GM08714 (cell line): ENCODE measurements around the gene LILRB5.
"Not testable (repeated sequence)": the region's sequence is repeated elsewhere in the genome, so short reads cannot be mapped to it uniquely, and the experiment has no call there.

Experiments
- H3K4me3 ChIP-seq: fragments of 200-500 bp; sonication (Bioruptor generic); 2 replicates; pipeline ENCODE4 v1.5.1; 2014; ENCODE audit warnings: mild to moderate bottlenecking, low read length, inconsistent platforms
- ZNF274 ChIP-seq: IDR thresholded peaks from 2 replicates; pipeline ENCODE4 v1.6.1; 2012; ENCODE audit warnings: mild to moderate bottlenecking, low read depth, low read length

Gene LILRB5

DNA sequence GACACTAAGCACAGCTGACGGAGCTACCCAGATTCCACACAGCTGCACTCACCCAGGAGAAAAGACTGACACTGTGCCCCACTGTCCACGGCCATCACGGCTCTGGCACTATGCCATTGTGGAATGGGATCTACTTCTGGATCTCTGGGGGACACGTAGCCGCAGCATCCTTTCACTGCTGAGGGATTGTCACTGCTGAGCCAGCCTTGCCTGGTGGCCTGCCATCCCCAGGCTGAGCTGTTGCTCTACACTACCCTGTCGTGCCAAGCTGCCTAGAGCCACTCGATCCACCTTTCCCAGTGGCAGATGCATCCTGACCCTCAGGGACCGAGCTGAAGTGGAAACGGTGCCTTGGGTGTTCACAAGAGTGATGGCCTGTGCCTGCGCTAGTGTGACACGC is 5.0 kb upstream of the LILRB5 start:
- no peak for TF ChIP-seq ZNF274
- H3K4me3 ChIP-seq, result no peak overlapping the region

DNA sequence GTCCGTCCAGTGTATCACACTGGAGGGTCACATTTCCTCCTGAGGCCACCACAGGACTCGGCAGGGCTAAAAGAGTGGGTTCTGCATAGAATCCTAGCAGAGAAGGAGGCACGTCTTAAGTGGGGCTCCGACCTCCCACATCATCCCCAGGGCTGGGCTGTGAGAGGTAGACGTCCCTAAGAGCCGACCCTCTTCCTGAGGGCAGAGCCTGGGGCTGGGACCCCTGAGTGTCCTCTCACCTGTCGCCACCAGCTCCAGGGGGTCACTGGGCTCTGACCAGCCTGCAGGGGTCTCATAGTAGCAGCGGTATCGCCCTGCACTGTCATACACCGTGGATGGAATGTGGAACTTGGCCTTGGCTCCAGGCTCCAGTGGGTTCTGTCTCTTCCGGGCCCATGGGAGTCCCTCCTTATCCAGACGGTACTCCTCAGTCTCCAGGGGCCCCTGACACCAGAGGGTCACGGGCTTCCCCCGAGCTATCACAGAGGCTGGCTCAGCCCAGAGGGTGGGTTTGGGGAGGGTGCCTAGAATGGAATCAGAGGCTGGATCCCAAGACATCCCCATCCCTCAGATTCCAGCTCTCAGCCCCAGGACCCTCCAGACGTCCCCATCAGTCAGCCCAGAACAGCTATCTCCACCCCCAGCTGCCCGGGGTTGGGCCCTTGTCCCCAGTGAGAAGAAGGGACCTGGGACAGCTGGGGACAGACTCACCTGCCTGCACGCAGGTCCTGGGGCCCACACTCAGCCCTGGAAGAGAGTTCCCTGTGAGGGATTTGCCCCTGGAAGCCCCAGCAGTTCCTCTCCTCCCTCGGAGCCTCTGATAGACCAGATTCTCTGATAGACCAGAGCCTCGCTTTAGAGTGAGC is 590 bp downstream of the LILRB5 start:
- no peak for TF ChIP-seq ZNF274
- H3K4me3 ChIP-seq, result no peak overlapping the region

DNA sequence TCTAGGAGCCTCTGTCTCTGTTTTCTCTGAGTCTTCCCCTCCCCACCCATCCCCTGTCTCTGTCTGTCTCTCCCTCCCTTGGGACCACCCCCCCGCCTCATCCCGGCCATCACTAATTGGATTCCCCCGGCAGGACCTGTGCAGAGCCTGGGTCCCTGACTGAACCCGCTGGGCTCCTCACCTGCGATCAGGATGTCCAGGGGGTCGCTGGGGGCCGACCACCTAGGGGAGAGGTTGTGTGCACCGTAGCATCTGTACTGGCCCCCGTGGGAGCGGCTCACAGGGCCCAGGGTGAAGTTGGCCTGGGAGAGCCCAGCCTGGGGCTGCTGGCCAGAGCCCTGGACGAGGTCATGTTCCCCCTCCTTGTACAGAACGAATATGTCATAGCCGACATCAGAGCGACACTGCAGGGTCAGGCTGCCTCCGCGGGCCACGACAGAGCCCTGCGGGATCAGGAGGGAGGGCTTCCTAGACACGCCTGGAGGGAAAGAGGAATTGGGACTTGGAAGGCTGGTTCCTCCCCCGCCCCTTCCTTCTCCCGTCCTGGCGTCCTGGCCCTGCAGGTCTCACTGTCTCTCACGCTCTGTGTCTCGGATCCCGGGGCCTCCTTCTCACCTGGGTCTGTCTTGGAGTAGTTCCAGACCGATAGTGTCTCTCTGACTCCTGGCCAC is 1.8 kb downstream of the LILRB5 start:
- H3K4me3 ChIP-seq, result no peak overlapping the region
- TF ChIP-seq ZNF274, result no peak

DNA sequence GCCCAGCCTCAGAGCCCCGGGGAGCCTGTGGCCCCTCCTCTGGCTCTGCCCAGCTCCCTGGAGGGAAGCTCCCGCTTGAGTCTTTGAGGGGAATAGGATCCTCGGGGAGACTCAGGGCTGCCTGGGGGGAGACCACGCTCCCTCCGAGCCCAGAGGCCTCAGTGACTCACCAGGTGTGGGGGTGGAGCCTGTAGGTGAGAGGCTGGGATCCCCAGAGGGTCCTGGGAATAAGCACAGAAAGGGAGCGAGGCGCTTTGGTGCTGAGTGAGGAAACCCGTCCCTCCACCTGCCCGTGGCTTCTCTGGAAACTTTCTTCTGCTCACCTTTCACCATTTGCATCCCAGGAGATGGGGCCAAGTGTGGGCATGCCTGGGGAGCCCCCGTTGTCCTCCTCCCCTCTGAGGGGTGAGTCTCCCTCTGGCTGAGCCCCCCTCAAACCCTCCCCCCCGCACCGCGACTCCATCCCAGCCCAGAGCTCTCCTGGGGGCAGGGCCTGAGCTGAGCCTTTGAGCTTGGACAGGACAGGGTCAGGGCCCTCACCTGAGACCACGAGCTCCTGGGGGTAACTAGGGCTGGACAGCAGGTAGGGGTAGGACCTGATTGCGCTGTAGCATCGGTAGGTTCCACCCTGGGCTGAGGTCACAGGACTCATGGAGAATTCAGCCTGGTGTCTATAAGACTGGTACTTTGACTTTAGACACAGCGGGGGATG is 2.7 kb downstream of the LILRB5 start:
- no peak for TF ChIP-seq ZNF274
- H3K4me3 ChIP-seq, result no peak overlapping the region

DNA sequence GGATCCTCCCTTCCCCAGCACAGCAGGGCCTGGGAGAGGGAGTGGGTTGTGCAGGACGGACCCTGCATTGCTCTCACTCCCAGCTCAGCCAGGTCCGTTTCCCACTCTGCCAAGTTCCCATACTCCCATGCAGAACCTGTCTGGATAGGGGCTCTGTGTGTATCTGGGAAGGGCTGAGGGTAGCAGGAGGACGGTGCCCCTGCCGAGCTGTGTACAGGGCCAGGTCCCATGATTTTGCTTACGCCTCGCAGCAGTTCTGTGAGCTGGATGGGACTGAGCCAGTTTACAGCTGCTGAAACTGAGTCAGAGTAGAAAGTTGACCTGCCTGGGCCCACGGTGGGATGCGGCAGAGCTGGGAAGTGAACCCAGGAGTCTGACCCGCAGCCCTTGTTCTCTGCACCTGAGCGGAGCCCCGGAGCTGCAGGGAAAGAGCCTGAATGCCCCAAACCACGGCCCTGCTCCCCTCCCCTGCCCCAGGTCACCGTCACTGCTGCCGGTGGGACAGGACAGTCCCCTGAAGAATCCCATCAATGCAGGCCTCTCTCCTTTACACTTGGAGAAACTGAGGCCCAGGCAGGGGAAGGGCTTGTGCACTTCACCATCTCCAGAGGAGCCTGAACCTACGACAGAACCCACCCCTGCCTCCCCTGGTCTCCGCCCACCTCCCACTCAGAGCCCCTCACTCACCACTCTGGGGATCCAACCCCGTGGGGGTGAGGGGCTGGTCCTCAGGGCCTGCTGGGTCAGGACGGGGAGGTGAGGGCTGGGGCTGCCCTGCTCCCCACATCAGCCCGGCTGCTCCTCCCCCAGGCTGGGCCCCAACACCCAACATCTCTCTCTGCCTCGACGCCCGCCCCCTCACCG is 3.5 kb downstream of the LILRB5 start:
- no peak for TF ChIP-seq ZNF274
- H3K4me3 ChIP-seq, result no peak overlapping the region

DNA sequence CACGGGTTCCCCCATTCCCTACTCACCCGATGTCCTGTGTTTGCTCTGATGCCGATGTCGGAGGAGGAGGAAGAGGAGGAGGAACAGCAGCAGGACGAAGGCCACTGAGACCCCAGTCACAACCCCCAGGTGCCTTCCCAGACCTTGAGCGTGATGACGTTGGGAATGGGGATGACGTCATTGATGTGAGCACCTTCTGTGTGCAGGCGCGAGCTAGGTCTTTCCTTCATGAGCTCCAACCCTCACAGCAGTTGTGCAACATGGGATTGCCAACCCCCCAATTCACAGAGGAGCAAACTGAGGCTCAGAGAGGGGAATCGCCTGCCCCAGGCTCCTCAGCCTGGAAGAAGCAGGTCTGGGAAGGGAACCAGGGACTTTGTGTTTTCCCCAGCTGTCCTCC is 4.2 kb downstream of the LILRB5 start:
- H3K4me3 ChIP-seq, result no peak overlapping the region
- TF ChIP-seq ZNF274, result no peak

DNA sequence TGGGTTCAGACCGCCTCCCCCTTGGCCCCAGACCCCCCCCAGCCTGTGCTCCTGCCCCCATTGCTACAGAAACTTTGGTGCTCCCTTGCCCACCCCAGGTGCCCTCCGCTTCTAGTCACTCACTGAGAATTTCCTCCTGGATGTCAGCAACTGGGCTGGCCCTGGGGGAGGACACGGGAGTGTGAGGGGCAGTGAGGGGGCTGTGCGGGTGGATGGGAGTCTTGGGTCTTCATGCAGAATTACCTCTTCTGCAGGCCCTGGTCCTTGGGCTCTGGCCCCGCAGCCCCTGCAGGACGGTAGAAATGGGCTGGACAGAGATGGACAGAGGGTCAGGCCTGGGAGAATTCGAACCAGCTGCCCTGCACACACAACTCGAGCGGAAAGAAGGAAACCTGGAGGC is 4.8 kb downstream of the LILRB5 start:
- H3K4me3 ChIP-seq, result no peak overlapping the region
- no peak for TF ChIP-seq ZNF274

DNA sequence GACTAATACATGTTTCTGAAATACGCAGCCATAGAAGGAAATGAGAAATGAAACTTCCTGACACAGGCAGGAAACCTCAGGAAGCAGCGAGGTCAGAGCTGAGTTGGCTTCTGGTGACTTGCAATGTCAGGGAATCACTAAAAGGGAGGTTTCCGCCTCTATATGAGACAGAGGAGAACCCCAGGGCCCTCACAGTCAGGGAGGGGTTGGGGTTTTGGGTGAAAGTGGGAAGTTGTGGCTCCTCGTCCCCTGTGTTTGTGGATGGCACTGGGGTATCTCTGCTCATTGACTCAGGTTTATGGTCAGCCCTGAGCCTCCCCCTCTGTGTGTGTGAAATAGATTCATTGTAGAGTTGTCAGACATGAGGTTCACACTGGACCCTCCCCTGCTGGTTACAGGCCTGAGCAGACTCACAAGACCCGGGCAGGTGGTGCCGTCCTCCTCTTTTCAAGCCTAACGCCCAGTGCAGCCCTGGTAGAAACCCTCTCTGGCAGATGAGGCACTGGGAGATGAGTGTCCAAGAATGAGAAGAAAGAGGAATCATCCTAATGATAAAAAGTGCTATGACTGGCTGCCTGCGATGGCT is 9.0 kb downstream of the LILRB5 start:
- TF ChIP-seq ZNF274, result no peak
- H3K4me3 ChIP-seq, result no peak overlapping the region

DNA sequence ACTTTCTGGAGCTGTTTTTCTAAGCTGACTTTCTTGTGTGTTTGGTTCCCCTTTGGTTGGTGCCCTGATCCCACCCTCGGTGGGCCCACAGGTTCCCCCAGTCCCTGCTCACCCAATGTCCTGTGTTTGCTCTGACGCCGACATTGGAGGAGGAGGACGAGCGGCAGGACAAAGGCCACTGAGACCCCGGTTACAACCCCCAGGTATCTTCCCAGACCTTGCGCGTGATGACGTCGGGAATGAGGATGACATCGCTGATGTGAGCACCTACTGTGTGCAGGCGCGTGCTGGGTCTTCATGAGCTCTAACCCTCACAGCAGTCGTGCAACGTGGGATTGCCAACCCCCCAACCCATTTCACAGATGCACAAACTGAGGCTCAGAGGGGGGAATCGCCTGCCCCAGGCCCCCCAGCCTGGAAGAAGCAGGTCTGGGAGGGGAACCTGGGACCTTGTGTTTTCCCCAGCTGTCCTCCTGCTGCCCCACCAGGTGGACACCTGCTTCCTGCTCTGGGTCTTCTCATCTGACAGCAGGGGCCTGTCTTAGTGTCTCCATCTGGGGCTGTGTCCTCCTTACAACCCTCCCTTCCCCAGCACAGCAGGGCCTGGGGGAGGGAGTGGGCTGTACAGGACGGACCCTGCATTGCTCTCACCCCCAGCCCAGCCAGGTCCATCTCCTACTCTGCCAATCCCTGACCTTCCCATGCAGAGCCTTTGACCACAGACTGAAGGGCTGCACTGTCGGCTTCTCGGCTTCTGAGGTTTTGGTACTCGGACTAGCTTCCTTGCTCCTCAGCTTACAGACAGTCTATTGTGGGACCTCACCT is 9.8 kb downstream of the LILRB5 start:
- no peak for TF ChIP-seq ZNF274
- no peak overlapping the region for H3K4me3 ChIP-seq

DNA sequence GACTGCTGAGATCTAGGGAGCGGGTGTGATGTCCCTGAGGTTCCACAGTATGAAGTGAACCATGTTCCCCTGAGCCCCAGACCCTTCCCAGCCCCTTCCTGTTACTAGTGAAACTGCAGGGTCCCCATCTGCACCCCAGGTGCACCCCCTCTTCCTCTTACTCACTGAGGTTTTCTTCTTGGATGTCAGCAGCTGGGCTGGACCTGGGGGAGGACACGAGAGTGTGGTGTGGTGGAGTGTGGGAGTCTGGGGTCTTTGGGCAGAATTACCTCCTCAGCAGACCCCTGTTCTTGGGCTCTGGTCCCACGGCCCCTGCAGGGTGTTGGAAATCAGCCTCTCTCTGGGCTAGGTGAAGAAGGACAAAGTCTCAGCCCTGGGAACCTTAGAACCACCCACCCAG is 11.1 kb downstream of the LILRB5 start:
- no peak overlapping the region for H3K4me3 ChIP-seq
- no peak for TF ChIP-seq ZNF274

DNA sequence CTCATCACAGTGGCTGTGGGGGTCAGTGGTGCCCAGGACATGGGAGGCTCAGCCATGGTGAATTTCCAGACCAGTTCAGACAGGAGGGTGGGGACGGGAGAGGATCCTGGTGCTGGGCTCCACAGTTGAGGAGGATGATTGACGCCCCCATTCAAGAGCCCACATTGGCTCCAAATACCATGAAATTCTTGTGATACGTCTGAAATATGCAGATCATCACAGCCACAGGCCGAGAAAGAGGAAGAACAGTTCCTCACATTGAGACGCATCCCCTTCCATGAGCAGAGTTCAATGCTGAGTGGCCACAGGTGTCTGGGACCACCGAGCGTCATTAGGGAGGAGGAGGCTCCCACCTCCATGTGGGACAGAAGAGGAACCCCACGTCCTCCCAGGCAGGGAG is 13.3 kb downstream of the LILRB5 start:
- H3K4me3 ChIP-seq, result not testable (repeated sequence)

DNA sequence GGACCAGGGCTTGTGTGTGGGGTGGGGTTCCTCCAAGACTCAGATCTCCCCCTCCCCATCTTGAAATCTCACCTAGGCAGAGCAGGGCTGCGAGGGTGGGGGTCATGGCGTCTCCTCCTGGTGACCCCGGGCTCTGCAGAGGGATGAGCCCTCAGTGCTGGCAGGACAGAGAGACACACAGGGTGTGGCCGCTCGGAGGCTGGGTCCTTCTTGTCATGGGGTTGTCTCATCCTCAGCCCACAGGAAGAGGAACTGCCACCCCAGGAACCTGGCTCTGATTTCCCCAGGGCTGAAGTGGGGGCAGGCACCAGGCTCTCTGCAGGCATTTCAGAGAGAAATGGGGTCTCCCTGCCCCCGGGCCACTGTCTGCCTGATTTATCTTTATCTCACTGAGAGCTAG is 14.4 kb downstream of the LILRB5 start, which contains the start of gene LILRA6:
LILRA6 (minus strand) TSS at position 145 of the 400 bp plus-strand sequence.
- not testable (repeated sequence) for H3K4me3 ChIP-seq

DNA sequence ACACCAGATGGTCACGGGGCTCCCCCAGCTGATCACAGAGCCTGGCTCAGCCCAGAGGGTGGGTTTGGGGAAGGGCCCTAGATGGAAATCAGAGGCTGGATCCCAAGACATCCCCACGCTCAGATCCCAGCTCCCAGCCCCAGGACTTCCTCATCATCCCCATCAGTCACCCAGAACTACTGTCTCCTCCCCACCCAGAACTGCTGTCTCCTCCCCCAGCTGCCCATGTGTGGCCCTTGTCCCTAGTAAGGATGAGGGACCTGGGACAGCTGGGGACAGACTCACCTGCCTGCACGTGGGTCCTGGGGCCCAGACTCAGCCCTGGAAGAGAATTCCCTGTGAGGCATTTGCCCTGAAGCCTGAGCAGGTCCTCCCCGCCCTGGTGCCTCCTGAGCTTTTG is 14.8 kb downstream of the LILRB5 start:
- H3K4me3 ChIP-seq, result not testable (repeated sequence)

DNA sequence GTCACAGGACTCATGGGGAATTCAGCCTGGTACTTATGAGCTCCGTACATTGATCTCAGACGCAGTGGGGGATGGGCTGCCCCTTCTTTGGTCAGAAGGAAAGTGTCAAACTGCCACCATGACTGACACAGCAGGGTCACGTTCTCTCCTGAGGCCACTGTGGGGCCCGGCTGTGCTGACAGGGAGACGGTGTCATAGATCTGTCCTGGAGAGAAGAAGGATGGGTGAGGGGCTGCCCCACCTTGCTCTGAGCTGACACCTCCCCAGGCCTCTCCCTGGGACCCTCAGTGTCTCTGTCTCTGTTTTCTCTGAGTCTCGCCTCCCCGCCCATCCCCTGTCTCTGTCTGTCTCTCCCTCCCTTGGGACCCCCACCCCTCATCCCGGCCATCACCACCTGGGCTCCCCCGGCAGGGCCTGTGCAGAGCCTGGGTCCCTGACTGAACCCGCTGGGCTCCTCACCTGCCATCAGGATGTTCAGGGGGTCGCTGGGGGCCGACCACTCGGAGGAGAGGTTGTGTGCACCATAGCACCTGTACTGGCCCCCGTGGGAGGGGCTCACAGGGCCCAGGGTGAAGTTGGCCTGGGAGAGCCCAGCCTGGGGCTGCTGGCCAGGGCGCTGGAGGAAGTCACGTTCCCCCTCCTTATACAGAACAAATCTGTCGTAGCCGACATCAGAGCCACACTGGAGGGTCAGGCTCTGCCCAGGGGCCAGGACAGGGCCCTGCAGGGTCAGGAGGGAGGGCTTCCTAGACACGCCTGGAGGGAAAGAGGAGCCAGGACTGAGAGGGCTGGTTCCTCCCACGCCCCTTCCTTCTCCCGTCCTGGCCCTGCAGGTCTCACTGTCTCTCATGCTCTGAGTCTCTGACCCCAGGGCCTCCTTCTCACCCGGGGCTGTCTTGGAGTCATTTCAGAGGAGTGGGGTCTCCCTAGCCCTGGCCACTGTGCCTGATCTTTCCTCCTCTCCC is 16.4 kb downstream of the LILRB5 start:
- not testable (repeated sequence) for H3K4me3 ChIP-seq

DNA sequence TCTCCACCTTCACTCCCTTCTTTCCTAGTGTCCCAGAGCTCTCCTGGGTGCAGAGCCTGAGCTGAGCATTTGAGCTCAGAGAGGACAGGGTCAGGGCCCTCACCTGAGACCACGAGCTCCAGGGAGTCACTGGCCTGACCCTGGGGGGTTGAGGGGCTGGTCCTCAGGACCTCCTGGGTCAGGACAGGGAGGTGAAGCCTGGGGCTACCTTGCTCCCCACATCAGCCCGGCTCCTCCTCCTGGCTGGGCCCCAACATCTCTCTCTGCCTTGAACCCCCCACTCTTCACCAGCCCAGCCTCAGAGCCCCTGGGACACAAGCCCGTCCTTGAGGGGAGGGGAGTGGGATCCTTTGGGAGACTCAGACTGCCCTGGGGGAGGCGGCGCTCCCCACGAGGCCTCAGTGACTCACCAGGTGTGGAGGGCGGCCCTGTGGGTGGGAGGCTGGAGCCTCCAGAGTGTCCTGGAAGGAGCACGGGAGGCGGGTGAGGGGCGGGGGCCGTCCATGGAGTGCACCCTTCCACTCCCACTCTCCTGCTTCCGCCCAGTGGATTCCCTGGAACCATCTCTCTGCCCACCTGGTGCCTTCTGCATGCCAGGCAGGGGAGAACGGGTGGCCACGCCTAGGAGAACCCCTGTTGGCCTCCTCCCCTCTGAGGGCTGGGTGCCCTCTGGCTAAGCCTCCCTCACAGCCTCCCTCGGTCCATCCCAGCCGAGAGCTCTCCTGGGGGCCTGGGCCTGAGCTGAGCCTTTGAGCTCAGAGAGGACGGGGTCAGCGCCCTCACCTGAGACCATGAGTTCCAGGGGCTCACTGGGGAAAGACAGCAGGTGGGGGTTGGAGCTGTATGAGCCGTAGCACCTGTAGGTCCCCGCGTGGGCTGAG is 17.3 kb downstream of the LILRB5 start:
- not testable (repeated sequence) for H3K4me3 ChIP-seq
